Natural killer cell (primary cell): ENCODE measurements around the gene PARP15. TPM values are rescaled to one million over a fixed set of nuclear protein-coding genes. Genes with fewer than 3 reads are reported as not detected.
A peak's percentile ranks its signal among the peaks of the same experiment; 100 is the strongest.
"Not testable (repeated sequence)": the region's sequence is repeated elsewhere in the genome, so short reads cannot be mapped to it uniquely, and the experiment has no call there.

Experiments used
- ATAC-seq, 3 donors: fragments of 150-1000 bp in 2 of 3; fragments of 200-7000 bp in 1 of 3; cut with Tn5 transposase; 1 replicate in 1 of 3; 2 replicates in 2 of 3; pipeline ENCODE4 v1.10.0; 2021; ENCODE audit warnings: mild to moderate bottlenecking in 2 of 3, moderate library complexity in 2 of 3
- DNase-seq, 2 donors: peaks; one replicate each; pipeline versions ENCODE4 v3.0.0 to v3.0.0-alpha.2; 2013 to 2021; ENCODE audit warnings: mixed read lengths in 1 of 2
- H3K27ac ChIP-seq: one replicate; pipeline ENCODE4 v1.5.1; 2013; ENCODE audit warnings: mild to moderate bottlenecking, low read length
- H3K27me3 ChIP-seq: one replicate; pipeline ENCODE4 v1.6.1; 2013; ENCODE audit warnings: low read length; ENCODE audit not compliant: control insufficient read depth, insufficient read depth
- H3K36me3 ChIP-seq: one replicate; pipeline ENCODE4 v1.6.1; 2013; ENCODE audit warnings: low read length; ENCODE audit not compliant: control insufficient read depth, insufficient read depth
- H3K4me1 ChIP-seq: one replicate; pipeline ENCODE4 v1.6.1; 2013; ENCODE audit warnings: low read length; ENCODE audit not compliant: control insufficient read depth, insufficient read depth
- H3K4me3 ChIP-seq: one replicate; pipeline ENCODE4 v1.5.1; 2013; ENCODE audit warnings: low read length
- H3K9me3 ChIP-seq: one replicate; pipeline ENCODE4 v1.6.1; 2013; ENCODE audit warnings: low read length; ENCODE audit not compliant: control insufficient read depth, insufficient read depth
- H3K27ac Mint-ChIP-seq, 2 donors: one replicate each; pipeline ENCODE4 v1.8.0; 2022; ENCODE audit warnings: mild to moderate bottlenecking in 2 of 2, mixed read lengths in 2 of 2, moderate library complexity in 1 of 2
- H3K27me3 Mint-ChIP-seq, 2 donors: one replicate each; pipeline ENCODE4 v1.8.0; 2022; ENCODE audit warnings: low read depth in 2 of 2, mixed read lengths in 2 of 2
- H3K36me3 Mint-ChIP-seq: one replicate; pipeline ENCODE4 v1.8.0; 2022; ENCODE audit warnings: mixed read lengths
- H3K4me1 Mint-ChIP-seq, 2 donors: one replicate each; pipeline ENCODE4 v1.8.0; 2022; ENCODE audit warnings: mixed read lengths in 2 of 2
- H3K4me3 Mint-ChIP-seq: one replicate; pipeline ENCODE4 v1.8.0; 2022; ENCODE audit warnings: mild to moderate bottlenecking, moderate library complexity, mixed read lengths
- H3K9me3 Mint-ChIP-seq, 2 donors: one replicate each; pipeline ENCODE4 v1.8.0; 2022; ENCODE audit warnings: mixed read lengths in 2 of 2
- WGBS: methylation state at CpG from one replicate; pipeline ENCODE4 v1.1.7; 2013; ENCODE audit warnings: missing lambda C conversion rate; ENCODE audit not compliant: insufficient coverage; 5-methylcytosine and 5-hydroxymethylcytosine counted together
- intact Hi-C: fragments of 100-400 bp; cut with micrococcal nuclease; formaldehyde crosslinking; loops from one replicate; pipeline ENCODE4 v1.14.2; 2022
- total RNA-seq, 4 donors: library from RNA; stranded (reverse); fragments of 120-200 nt in 1 of 4; gene quantifications; one replicate each; pipeline versions ENCODE4 v1.2.3 to v1.2.4, GENCODE V29; 2013 to 2022
- TF ChIP-seq, protein P1 (sequence below): fragments of 200-600 bp; IDR thresholded peaks from one replicate; pipeline ENCODE4 v1.8.0; 2022; ENCODE audit warnings: antibody characterized with exemption

Gene PARP15
- total RNA-seq, 3 donors from 2014 or later (not counting 1 experiment from before 2014, with no cell fraction given), result 164 to 199 (median 198) TPM

GRCh38 chr3:122680475-122681283 is 103.2 kb downstream of the PARP15 start, which contains the start of gene PARP14:
PARP14 (plus strand) TSS chr3:122680839; CDS start chr3:122680884, 45 bp downstream.
- Mint-ChIP-seq H3K27ac (peak within 1 kb of the TSS; percentile 84 to 99), H3K9me3 (no peaks in the 10 kb centered on the region), H3K36me3 (peaks cover 8% of the 10 kb centered on the region), H3K4me3 (peak within 1 kb of the TSS; percentile 90), H3K4me1 (peaks cover 55 to 62% of the 10 kb centered on the region in 2 donors), H3K27me3 (no peaks in the 10 kb centered on the region)
- TF ChIP-seq, protein P1, sequence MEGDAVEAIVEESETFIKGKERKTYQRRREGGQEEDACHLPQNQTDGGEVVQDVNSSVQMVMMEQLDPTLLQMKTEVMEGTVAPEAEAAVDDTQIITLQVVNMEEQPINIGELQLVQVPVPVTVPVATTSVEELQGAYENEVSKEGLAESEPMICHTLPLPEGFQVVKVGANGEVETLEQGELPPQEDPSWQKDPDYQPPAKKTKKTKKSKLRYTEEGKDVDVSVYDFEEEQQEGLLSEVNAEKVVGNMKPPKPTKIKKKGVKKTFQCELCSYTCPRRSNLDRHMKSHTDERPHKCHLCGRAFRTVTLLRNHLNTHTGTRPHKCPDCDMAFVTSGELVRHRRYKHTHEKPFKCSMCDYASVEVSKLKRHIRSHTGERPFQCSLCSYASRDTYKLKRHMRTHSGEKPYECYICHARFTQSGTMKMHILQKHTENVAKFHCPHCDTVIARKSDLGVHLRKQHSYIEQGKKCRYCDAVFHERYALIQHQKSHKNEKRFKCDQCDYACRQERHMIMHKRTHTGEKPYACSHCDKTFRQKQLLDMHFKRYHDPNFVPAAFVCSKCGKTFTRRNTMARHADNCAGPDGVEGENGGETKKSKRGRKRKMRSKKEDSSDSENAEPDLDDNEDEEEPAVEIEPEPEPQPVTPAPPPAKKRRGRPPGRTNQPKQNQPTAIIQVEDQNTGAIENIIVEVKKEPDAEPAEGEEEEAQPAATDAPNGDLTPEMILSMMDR, result peak; percentile 3
- peak; percentile 68 to 86 for DNase-seq
- intact Hi-C loops, result loop anchor here (1.0 to 5.0 kb wide), 3 partner anchors 264 to 522 kb away; partner anchors contain the start of genes FAM162A, SEC22A and WDR5B
- Histone ChIP-seq H3K27me3 (no peaks in the 10 kb centered on the region), H3K9me3 (no peaks in the 10 kb centered on the region), H3K4me1 (peaks cover 40% of the 10 kb centered on the region), H3K4me3 (peak within 1 kb of the TSS; percentile 98), H3K36me3 (peaks cover 8% of the 10 kb centered on the region), H3K27ac (peak within 1 kb of the TSS; percentile 96)
- peak; percentile 79 to 84 (median 80) for ATAC-seq
- under 1% methylated on average over 63 of the region's 63 CpGs for WGBS

GRCh38 chr3:122681284-122681973 is 104.0 kb downstream of the PARP15 start:
- TF ChIP-seq, protein P1, result no peak
- no peaks in the 10 kb centered on the region for H3K27me3 ChIP-seq
- ATAC-seq (no peak), DNase-seq (peak in 1 of 2 donors; percentile 25)
- H3K4me1 Mint-ChIP-seq, result peaks cover 55 to 62% of the 10 kb centered on the region in 2 donors
- peak overlapping the region; percentile 90 for H3K4me3 Mint-ChIP-seq
- peaks cover 8% of the 10 kb centered on the region for H3K36me3 Mint-ChIP-seq
- peaks cover 10% of the 10 kb centered on the region for H3K36me3 ChIP-seq
- no peaks in the 10 kb centered on the region for H3K27me3 Mint-ChIP-seq
- H3K4me1 ChIP-seq, result peaks cover 40% of the 10 kb centered on the region
- no peaks in the 10 kb centered on the region for H3K9me3 ChIP-seq
- H3K27ac ChIP-seq, result peak overlapping the region; percentile 96
- peak overlapping the region; percentile 84 to 99 for H3K27ac Mint-ChIP-seq
- intact Hi-C loops, result loop anchor here (2.0 to 5.0 kb wide), 2 partner anchors 297 to 521 kb away; partner anchors contain the start of genes FAM162A and SEC22A
- WGBS, result 17% methylated on average over 23 of the region's 24 CpGs
- no peaks in the 10 kb centered on the region for H3K9me3 Mint-ChIP-seq
- peak overlapping the region; percentile 98 for H3K4me3 ChIP-seq

GRCh38 chr3:122681974-122682409 is 104.5 kb downstream of the PARP15 start:
- Histone ChIP-seq H3K4me3 (peak overlapping the region; percentile 98), H3K9me3 (no peaks in the 10 kb centered on the region), H3K36me3 (peaks cover 10% of the 10 kb centered on the region), H3K27me3 (no peaks in the 10 kb centered on the region), H3K4me1 (peaks cover 41% of the 10 kb centered on the region), H3K27ac (peak overlapping the region; percentile 96)
- H3K27ac Mint-ChIP-seq, result peak overlapping the region; percentile 84 to 99
- ATAC-seq, result no peak
- TF ChIP-seq, protein P1, result no peak
- H3K27me3 Mint-ChIP-seq, result no peaks in the 10 kb centered on the region
- peaks cover 57 to 66% of the 10 kb centered on the region in 2 donors for H3K4me1 Mint-ChIP-seq
- intact Hi-C loops, result loop anchor here (2.0 to 5.0 kb wide), 2 partner anchors 297 to 520 kb away; partner anchors contain the start of genes FAM162A and SEC22A
- H3K9me3 Mint-ChIP-seq, result no peaks in the 10 kb centered on the region
- peaks cover 8% of the 10 kb centered on the region for H3K36me3 Mint-ChIP-seq
- WGBS, result 74% methylated on average over 3 of the region's 3 CpGs
- peak in 1 of 2 donors; percentile 9 for DNase-seq
- H3K4me3 Mint-ChIP-seq, result peak overlapping the region; percentile 90

DNA sequence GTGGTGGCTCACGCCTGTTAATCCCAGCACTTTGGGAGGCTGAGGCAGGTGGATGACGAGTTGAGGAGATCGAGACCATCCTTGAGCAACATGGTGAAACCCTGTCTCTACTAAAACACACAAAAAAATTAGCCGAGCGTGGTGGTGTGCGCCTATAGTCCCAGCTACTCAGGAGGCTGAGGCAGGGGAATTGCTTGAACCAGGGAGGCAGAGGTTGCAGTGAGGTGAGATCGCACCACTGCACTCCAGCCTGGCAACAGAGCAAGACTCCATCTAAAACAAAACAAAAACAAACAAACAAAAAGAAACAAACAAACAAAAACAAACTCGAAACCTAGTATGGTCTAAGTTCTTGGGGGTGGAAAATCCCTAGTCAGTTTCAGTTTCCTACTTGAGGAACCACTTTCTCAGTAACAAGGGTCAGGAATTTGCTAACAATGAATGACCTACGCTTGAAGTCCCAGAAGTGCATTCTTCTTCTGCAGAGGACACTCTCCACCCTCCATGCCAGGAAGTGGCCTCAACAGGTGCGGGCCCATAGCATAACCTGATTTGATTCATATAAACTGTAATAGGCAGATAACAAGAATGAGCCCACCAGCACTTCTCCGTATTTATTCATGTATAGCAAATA is 105.4 kb downstream of the PARP15 start:
- peak overlapping the region; percentile 84 to 99 for H3K27ac Mint-ChIP-seq
- peak overlapping the region; percentile 96 for H3K27ac ChIP-seq
- H3K9me3 ChIP-seq, H3K36me3 Mint-ChIP-seq, H3K9me3 Mint-ChIP-seq, H3K27me3 ChIP-seq, H3K4me3 ChIP-seq, H3K27me3 Mint-ChIP-seq: not testable (repeated sequence)
- peaks cover 10% of the 10 kb centered on the region for H3K36me3 ChIP-seq
- peaks cover 46% of the 10 kb centered on the region for H3K4me1 ChIP-seq
- ATAC-seq (peak in 1 of 3 donors; percentile 42), DNase-seq (peak in 1 of 2 donors; percentile 49)
- H3K4me3 Mint-ChIP-seq, result peak overlapping the region; percentile 90
- whole genome bisulfite sequencing, result 71% methylated on average over 6 of the region's 11 CpGs
- intact Hi-C loops, result loop anchor here (5.0 kb wide), 1 partner anchor 519 kb away; the partner anchor contains the start of gene SEC22A
- H3K4me1 Mint-ChIP-seq, result peaks cover 63 to 73% of the 10 kb centered on the region in 2 donors
